ENCODE results near the gene C2orf74. TPM values are rescaled to one million over a fixed set of nuclear protein-coding genes. Genes with fewer than 3 reads are reported as not detected.

The C2orf74 gene
- total and polyA plus RNA-seq, 8 donors: 1.8 to 46.9 (median 23.6) TPM; not detected in 2

DNA sequence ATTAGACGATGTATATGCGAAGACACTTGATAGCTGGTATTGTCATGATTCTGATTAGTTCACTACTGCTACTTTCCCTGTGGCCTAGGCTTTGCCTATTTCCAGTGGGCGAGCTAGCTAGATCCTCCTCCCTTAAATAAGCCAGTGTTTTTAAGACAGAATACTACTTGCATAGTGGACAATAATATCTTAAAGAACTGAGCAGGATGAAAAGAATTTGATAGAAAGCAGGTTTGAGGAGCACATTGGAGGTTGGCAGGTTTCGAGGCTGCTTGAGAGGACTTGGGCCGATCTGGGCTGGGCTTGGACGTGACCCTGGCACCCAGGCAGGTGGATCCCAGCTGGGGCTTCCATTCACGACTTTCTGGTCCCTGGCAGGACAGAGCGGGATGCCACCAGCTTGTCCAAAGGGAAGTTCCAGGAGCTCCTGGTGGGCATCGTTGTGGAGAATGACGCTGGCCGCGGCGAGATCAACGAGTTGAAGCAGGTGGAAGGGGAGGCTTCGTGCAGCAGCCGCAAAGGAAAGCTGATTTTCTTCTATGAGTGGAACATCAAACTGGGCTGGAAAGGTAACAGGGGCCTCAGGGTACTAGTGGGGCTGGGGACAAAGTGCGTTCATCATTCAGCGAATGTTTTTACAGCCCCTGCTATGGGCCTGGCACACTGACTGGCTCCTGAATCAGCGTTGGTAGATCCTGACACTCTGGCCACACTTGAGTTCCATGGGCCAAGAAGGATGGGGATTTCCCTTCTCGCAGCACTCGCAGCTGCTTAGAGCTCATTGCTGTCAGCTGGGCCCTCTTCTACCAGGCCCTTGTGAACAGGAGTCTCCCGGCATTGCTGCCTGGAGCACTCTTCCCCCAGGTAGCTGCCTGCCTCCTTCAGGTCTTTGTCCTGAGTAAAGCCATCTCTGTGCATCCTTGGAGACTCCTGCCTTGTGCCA, 16.9 kb downstream of the C2orf74 start:
- peak overlapping the region; percentile 71 to 87 (median 74) for H3K4me3 ChIP-seq
- peak overlapping the region; percentile 94 to 100 (median 99) for H3K27ac ChIP-seq
- H3K27me3 ChIP-seq: no peaks in the 10 kb centered on the region
- H3K36me3 ChIP-seq: peaks cover 32 to 40% (median 34%) of the 10 kb centered on the region in 4 donors
- intact Hi-C loops (cut with DNase I; ENCODE audit: low total_unique reads): no loop called here
- H3K4me1 ChIP-seq: peaks cover 42 to 64% (median 56%) of the 10 kb centered on the region in 4 donors
- no peaks in the 10 kb centered on the region for H3K9me3 ChIP-seq
- TF ChIP-seq POLR2A (IDR thresholded peaks at IDR 0.05) (no peak), EP300 (IDR thresholded peaks at IDR 0.05) (no peak), POLR2AphosphoS5 (IDR thresholded peaks at IDR 0.05) (no peak)
- TF ChIP-seq, protein P1, sequence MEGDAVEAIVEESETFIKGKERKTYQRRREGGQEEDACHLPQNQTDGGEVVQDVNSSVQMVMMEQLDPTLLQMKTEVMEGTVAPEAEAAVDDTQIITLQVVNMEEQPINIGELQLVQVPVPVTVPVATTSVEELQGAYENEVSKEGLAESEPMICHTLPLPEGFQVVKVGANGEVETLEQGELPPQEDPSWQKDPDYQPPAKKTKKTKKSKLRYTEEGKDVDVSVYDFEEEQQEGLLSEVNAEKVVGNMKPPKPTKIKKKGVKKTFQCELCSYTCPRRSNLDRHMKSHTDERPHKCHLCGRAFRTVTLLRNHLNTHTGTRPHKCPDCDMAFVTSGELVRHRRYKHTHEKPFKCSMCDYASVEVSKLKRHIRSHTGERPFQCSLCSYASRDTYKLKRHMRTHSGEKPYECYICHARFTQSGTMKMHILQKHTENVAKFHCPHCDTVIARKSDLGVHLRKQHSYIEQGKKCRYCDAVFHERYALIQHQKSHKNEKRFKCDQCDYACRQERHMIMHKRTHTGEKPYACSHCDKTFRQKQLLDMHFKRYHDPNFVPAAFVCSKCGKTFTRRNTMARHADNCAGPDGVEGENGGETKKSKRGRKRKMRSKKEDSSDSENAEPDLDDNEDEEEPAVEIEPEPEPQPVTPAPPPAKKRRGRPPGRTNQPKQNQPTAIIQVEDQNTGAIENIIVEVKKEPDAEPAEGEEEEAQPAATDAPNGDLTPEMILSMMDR (IDR thresholded peaks at IDR 0.05): no peak
- 81 to 88% (median 84%) methylated on average over 22 of the region's 22 CpGs for WGBS, 5 donors
- no peak for DNase-seq

GRCh38 chr2:61179701-61180639, 18.0 kb downstream of the C2orf74 start:
- Histone ChIP-seq H3K36me3 (peaks cover 43 to 51% (median 45%) of the 10 kb centered on the region in 4 donors), H3K4me1 (peaks cover 42 to 73% (median 56%) of the 10 kb centered on the region in 4 donors), H3K27me3 (no peaks in the 10 kb centered on the region), H3K27ac (peak overlapping the region; percentile 5 to 99 (median 99)), H3K4me3 (peak overlapping the region in 3 of 4 donors; percentile 2 to 72 (median 71)), H3K9me3 (no peaks in the 10 kb centered on the region)
- intact Hi-C loops (cut with DNase I; ENCODE audit: low total_unique reads): no loop called here
- WGBS, 5 donors: 29 to 43% (median 34%) methylated on average over 14 of the region's 14 CpGs
- DNase-seq: peak; percentile 76 to 79
- peak in 1 of 3 donors; percentile 46 for TF ChIP-seq POLR2AphosphoS5 (IDR thresholded peaks at IDR 0.05)
- TF ChIP-seq, protein P1 (IDR thresholded peaks at IDR 0.05): no peak

GRCh38 chr2:61180686-61181085, 18.7 kb downstream of the C2orf74 start:
- Histone ChIP-seq H3K4me1 (peaks cover 42 to 80% (median 56%) of the 10 kb centered on the region in 4 donors), H3K36me3 (peaks cover 50 to 58% (median 52%) of the 10 kb centered on the region in 4 donors)
- TF ChIP-seq POLR2AphosphoS5 (IDR thresholded peaks at IDR 0.05) (no peak), EP300 (IDR thresholded peaks at IDR 0.05) (no peak), POLR2A (IDR thresholded peaks at IDR 0.05) (no peak)
- TF ChIP-seq, protein P1 (IDR thresholded peaks at IDR 0.05): no peak

More at GRCh38 chr2:61180686-61181085, 18.7 kb downstream of the C2orf74 start:
- 69 to 86% (median 82%) methylated on average over 6 of the region's 6 CpGs for WGBS, 5 donors
- H3K27me3 ChIP-seq: no peaks in the 10 kb centered on the region
- no peak for DNase-seq
- H3K27ac ChIP-seq: peak overlapping the region in 4 of 5 donors; percentile 94 to 99 (median 99)
- intact Hi-C loops (cut with DNase I; ENCODE audit: low total_unique reads): no loop called here
- H3K4me3 ChIP-seq: peak overlapping the region in 3 of 4 donors; percentile 2 to 71 (median 15)
- no peaks in the 10 kb centered on the region for H3K9me3 ChIP-seq

Data from stomach (tissue), 9 donors.